Activated CD4-positive, alpha-beta memory T cell treated with anti-CD3 and anti-CD28 coated beads for 36 hours (primary cell): Measurements from ENCODE around the gene DLG1. TPM values are rescaled to one million over a fixed set of nuclear protein-coding genes. Genes with fewer than 3 reads are reported as not detected.

Source experiments
- CTCF ChIA-PET: fragments of 350-600 bp; sonication (Branson Sonifier 250); formaldehyde crosslinking; loops from one replicate; lab custom pipeline; 2021; ENCODE audit warnings: antibody characterized with exemption, inconsistent platforms; lab: Charles Lee
- POLR2A ChIA-PET: fragments of 350-600 bp; sonication (Branson Sonifier 250); formaldehyde crosslinking; loops from one replicate; lab custom pipeline; 2021; ENCODE audit warnings: antibody characterized with exemption; lab: Charles Lee
- DNase-seq: peaks from one replicate; pipeline ENCODE4 v3.0.0-alpha.2; 2020
- H3K27ac Mint-ChIP-seq: one replicate; pipeline ENCODE4 v1.8.0; 2021; ENCODE audit warnings: mixed read lengths
- H3K27me3 Mint-ChIP-seq: one replicate; pipeline ENCODE4 v1.8.0; 2021; ENCODE audit warnings: mixed read lengths
- H3K36me3 Mint-ChIP-seq: one replicate; pipeline ENCODE4 v1.8.0; 2021; ENCODE audit warnings: mixed read lengths
- H3K4me1 Mint-ChIP-seq: one replicate; pipeline ENCODE4 v1.8.0; 2021; ENCODE audit warnings: low read depth, mixed read lengths
- H3K4me3 Mint-ChIP-seq: one replicate; pipeline ENCODE4 v1.8.0; 2021; ENCODE audit warnings: mild to moderate bottlenecking, mixed read lengths
- H3K9me3 Mint-ChIP-seq: one replicate; pipeline ENCODE4 v1.8.0; 2021; ENCODE audit warnings: mixed read lengths
- intact Hi-C: fragments of 100-400 bp; cut with micrococcal nuclease; formaldehyde crosslinking; loops from one replicate; pipeline ENCODE4 v1.15.1; 2023
- total RNA-seq, 2 experiments: library from RNA; stranded (reverse); gene quantifications; one replicate each; pipeline ENCODE4 v1.2.3, GENCODE V29; 2021

DLG1 gene
- total RNA-seq, 2 experiments from 2014 or later: 52.6 to 53.3 TPM

DNA sequence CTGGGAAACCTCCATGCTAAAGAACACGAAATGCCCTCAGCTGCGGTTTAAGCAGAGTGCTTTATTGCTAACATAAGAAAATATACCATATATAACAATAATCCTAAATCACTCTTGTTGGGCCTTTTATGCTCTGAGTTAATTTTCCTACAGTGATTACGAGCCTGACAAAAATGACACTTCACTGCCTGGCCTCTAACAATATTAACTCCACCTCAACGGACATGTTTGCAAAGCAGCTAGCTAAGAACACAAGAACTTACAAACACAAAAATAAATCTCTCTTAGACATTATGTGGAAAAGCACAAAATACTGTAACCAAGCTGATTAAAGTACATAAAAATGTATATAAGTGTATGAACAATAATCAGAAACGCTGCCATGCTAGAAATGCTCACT, 40.7 kb downstream of the DLG1 start:
- no peaks in the 10 kb centered on the region for H3K9me3 Mint-ChIP-seq
- CTCF ChIA-PET: interaction anchor here (0.7 to 4.1 kb wide), 37 partner anchors 9 to 548 kb away, joined by 3 to 57 read pairs (median 6); partner anchors contain the start of gene DLG1
- intact Hi-C loops: loop anchor here (2.0 to 5.0 kb wide), 2 partner anchors 40 to 197 kb away; partner anchors contain the start of gene DLG1
- H3K27me3 Mint-ChIP-seq: no peaks in the 10 kb centered on the region
- peaks cover 49% of the 10 kb centered on the region for H3K4me1 Mint-ChIP-seq
- no peak overlapping the region for H3K27ac Mint-ChIP-seq
- H3K4me3 Mint-ChIP-seq: no peak overlapping the region
- POLR2A ChIA-PET: no interaction called here
- no peaks in the 10 kb centered on the region for H3K36me3 Mint-ChIP-seq
- DNase-seq: no peak

DNA sequence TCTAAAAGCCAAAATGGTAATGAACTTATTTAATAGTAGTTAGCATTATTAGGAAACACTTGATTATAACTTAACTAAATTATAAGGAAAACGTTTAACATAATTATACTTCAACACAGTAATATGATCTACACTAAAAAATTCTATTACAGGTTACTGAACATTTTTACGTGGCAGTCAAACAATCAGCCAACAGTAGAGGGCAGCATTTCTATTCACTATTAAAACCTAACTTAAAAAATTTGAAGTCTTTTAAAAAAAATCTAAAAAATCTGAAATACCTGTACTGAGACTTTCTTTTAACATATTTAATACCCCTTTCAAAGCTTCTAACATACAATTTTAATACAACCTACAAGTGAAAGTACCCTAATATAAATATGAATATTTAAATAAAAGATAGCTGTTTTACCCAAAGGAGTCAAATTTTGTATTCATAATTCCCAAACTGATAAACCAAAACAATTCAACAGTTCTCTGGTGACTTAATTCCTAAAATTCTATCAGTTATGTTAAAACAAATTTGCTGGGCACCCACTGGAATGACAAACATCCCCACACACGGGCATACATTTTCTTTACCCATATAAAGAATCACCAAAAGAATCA, 41.5 kb downstream of the DLG1 start:
- POLR2A ChIA-PET: interaction anchor here (0.7 kb wide), 1 partner anchor 47 kb away, joined by 3 read pairs; no protein-coding TSS in a partner anchor
- H3K4me1 Mint-ChIP-seq: peaks cover 52% of the 10 kb centered on the region

DNA sequence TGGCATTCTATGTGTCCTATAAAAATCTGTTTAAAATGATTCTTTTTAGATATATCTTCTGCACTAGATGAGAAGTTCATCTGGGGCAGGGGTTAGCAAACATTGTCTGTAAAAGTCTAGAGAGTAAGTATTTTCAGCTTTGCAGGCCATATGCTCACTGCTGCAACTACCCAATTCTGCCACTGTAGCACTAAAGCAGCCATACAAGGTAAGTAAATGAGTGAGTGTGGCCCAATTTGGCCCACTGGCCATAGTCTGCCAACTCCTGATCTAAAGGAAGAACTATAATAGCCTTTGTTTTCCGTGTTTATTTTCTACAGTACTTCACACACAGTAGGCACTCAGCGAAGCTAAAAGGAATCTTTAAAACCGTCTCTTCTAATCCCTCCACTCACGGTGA, 42.3 kb downstream of the DLG1 start:
- H3K4me1 Mint-ChIP-seq: peaks cover 56% of the 10 kb centered on the region
- H3K9me3 Mint-ChIP-seq: no peaks in the 10 kb centered on the region
- POLR2A ChIA-PET: no interaction called here
- peaks cover 9% of the 10 kb centered on the region for H3K36me3 Mint-ChIP-seq
- intact Hi-C loops: loop anchor here (1.0 to 5.0 kb wide), 3 partner anchors 41 to 246 kb away; partner anchors contain the start of gene DLG1
- CTCF ChIA-PET: interaction anchor here (0.6 to 4.1 kb wide), 36 partner anchors 10 to 343 kb away, joined by 3 to 57 read pairs (median 6); no protein-coding TSS in a partner anchor
- H3K27me3 Mint-ChIP-seq: no peaks in the 10 kb centered on the region
- no peak for DNase-seq
- no peak overlapping the region for H3K4me3 Mint-ChIP-seq
- H3K27ac Mint-ChIP-seq: no peak overlapping the region

More for the DNA sequence above, 41.5 kb downstream of the DLG1 start:
- no peaks in the 10 kb centered on the region for H3K27me3 Mint-ChIP-seq
- no peaks in the 10 kb centered on the region for H3K9me3 Mint-ChIP-seq
- no peak overlapping the region for H3K27ac Mint-ChIP-seq
- peak; percentile 21 for DNase-seq
- intact Hi-C loops: loop anchor here (1.0 to 5.0 kb wide), 3 partner anchors 40 to 245 kb away; partner anchors contain the start of gene DLG1
- peaks cover 3% of the 10 kb centered on the region for H3K36me3 Mint-ChIP-seq
- CTCF ChIA-PET: interaction anchor here (0.7 to 4.1 kb wide), 45 partner anchors 10 to 296 kb away, joined by 3 to 57 read pairs (median 5); partner anchors contain the start of gene DLG1
- no peak overlapping the region for H3K4me3 Mint-ChIP-seq

DNA sequence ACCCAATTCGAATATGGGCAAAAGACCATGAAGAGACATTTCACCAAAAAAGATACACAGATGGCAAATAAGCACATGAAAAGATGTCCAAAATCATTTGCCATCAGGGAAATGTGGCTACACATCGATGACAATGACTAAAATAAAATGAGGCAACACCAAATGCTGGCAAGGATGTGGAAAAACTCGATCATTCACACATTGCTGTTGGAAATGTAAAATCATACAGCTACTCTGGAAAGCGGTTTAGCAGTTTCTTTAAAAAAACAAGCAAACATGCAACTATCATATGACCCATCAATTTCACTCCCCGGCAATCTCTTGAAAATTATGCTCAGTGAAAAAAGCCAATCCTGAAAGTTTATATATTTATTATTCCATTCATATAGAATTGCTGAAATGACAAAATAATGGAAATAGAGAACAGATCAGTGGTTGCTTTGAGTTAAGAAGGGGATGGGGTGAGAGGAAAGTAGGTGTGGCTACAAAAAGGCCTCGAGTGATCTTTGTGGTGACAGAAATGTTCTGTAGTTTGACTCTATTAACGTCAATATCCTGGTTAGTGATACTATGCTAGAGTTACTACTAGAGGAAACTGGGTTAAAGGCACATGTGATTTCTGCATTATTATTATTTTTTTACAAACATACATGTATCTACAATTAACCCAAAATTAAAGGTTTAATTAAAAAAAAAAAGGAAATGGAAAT, 45.0 kb downstream of the DLG1 start:
- peak overlapping the region; percentile 31 for H3K27ac Mint-ChIP-seq
- ChIA-PET POLR2A (no interaction called here), CTCF (no interaction called here)
- H3K9me3 Mint-ChIP-seq: peaks cover 17% of the 10 kb centered on the region
- H3K4me1 Mint-ChIP-seq: peaks cover 42% of the 10 kb centered on the region
- no peaks in the 10 kb centered on the region for H3K27me3 Mint-ChIP-seq
- intact Hi-C loops: no loop called here
- no peak overlapping the region for H3K4me3 Mint-ChIP-seq
- no peak for DNase-seq
- H3K36me3 Mint-ChIP-seq: peaks cover 29% of the 10 kb centered on the region

DNA sequence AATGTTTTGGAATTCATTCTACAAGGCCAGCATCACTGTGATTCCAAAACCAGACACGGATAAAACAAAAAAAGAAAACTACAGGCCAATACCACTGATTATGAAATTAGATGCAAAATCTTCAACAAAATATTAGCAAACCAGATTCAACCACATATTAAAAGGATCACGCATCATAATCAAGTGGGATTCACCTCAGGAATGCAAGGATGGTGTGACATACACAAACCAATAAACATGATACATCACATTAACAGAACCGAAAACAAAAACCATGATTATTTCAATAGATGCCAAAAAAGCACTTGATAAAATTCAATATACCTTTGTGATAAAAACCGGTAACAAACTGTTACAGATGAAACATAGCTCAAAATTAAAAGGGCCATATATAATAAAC, 48.9 kb downstream of the DLG1 start:
- H3K36me3 Mint-ChIP-seq: peaks cover 59% of the 10 kb centered on the region
- no peak overlapping the region for H3K27ac Mint-ChIP-seq
- no peak for DNase-seq
- intact Hi-C loops: no loop called here
- ChIA-PET CTCF (no interaction called here), POLR2A (no interaction called here)
- peaks cover 28% of the 10 kb centered on the region for H3K4me1 Mint-ChIP-seq
- no peaks in the 10 kb centered on the region for H3K27me3 Mint-ChIP-seq
- H3K4me3 Mint-ChIP-seq: no peak overlapping the region
- peaks cover 40% of the 10 kb centered on the region for H3K9me3 Mint-ChIP-seq

DNA sequence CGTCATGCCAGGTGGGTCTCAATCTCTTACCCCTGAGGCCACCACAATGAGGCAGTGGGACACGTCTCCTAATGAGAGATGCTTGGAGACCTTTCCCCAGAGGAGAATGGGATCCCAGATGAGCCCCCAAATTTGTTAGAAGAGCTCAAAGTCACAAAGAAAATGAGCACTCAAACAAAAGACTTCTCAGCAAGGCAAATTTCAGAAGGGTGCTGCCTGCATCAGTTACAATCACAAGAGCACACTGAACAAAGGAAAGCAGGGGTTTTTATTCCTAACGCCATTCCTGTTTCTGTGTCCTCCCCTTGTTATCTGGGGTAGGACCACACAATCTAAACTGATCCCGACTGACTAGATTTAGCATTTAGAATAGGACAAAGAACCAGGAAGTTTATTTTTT, 50.1 kb downstream of the DLG1 start:
- ChIA-PET CTCF (no interaction called here), POLR2A (no interaction called here)
- peaks cover 71% of the 10 kb centered on the region for H3K36me3 Mint-ChIP-seq
- DNase-seq: no peak
- intact Hi-C loops: no loop called here
- no peak overlapping the region for H3K27ac Mint-ChIP-seq
- no peak overlapping the region for H3K4me3 Mint-ChIP-seq
- peaks cover 17% of the 10 kb centered on the region for H3K4me1 Mint-ChIP-seq
- H3K27me3 Mint-ChIP-seq: no peaks in the 10 kb centered on the region
- H3K9me3 Mint-ChIP-seq: peaks cover 52% of the 10 kb centered on the region

DNA sequence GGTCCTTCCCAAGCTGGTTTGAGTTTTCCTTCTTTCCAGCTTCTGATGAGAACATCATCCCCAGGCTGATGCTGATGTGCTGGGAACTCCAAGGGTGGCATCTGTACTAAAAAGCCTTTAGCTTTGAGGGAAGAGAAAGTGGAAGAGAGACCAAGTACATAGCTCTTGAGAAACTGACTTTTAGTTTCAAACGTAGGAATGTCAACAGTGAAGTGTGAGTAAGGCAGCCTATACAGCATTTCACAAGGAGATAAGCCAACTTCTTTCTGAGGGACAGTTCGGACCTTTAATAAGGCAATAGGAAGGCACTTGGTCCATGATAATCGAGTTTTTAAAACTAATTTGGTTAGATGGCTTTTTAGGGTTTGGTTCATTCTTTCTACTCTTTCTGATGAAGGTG, 53.7 kb downstream of the DLG1 start:
- DNase-seq: no peak
- H3K36me3 Mint-ChIP-seq: peaks cover 71% of the 10 kb centered on the region
- H3K4me3 Mint-ChIP-seq: no peak overlapping the region
- intact Hi-C loops: no loop called here
- ChIA-PET CTCF (interaction anchor here (1.2 to 1.7 kb wide), 2 partner anchors 12 to 20 kb away, joined by 3 to 9 read pairs; no protein-coding TSS in a partner anchor), POLR2A (no interaction called here)
- no peaks in the 10 kb centered on the region for H3K27me3 Mint-ChIP-seq
- peaks cover 67% of the 10 kb centered on the region for H3K9me3 Mint-ChIP-seq
- peaks cover 14% of the 10 kb centered on the region for H3K4me1 Mint-ChIP-seq
- no peak overlapping the region for H3K27ac Mint-ChIP-seq

DNA sequence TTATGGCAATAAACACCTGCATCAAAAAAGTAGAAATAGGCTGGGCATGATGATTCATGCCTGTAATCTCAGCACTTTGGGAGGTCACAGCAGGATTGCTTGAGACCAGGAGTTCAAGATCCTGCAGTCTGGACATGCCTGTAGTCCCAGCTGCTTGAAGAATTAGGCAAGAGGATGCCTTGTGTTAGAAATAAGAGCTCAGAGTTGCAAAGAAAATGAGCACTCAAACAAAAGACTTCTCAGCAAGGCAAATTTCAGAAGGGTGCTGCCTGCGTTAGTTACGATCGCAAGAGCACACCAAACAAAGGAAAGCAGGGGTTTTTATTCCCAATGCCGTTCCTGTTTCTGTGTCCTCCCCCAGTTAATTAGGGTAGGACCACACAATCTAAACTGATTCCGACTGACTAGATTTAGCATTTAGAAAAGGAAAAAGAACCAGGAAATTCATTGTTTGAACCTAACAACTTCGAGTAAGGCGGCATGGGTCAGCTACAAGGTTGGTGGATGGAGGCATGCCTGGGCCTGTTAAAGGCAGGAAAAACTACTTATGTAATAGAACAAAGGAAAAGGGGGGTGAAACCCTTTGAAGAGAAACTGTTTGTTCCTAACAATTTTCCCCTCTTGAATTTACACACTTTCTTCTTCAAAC, 55.5 kb downstream of the DLG1 start:
- H3K4me1 Mint-ChIP-seq: peaks cover 30% of the 10 kb centered on the region
- peaks cover 54% of the 10 kb centered on the region for H3K36me3 Mint-ChIP-seq
- no peak overlapping the region for H3K27ac Mint-ChIP-seq
- CTCF ChIA-PET: interaction anchor here (0.6 kb wide), 1 partner anchor 16 kb away, joined by 5 read pairs; no protein-coding TSS in a partner anchor
- intact Hi-C loops: no loop called here
- POLR2A ChIA-PET: no interaction called here
- peaks cover 48% of the 10 kb centered on the region for H3K9me3 Mint-ChIP-seq
- H3K27me3 Mint-ChIP-seq: no peaks in the 10 kb centered on the region
- DNase-seq: no peak
- H3K4me3 Mint-ChIP-seq: no peak overlapping the region

DNA sequence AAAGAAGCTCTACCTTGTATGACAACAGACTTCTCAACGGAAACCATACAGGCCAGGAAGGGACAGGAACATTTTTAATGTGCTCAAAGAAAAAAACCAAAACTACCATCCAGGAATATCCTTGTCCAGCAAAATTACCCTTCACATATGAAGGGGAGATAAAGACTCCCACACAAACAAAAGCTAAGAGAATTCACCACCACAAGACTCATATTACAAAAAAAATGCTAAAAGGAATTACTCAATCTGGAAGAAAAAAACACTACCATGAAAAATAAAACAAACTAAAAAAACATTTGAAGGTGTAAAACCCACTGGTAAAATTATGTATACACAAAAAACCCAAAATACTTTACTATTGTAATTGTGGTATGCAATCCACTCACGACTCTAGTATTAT, 57.2 kb downstream of the DLG1 start:
- DNase-seq: no peak

DNA sequence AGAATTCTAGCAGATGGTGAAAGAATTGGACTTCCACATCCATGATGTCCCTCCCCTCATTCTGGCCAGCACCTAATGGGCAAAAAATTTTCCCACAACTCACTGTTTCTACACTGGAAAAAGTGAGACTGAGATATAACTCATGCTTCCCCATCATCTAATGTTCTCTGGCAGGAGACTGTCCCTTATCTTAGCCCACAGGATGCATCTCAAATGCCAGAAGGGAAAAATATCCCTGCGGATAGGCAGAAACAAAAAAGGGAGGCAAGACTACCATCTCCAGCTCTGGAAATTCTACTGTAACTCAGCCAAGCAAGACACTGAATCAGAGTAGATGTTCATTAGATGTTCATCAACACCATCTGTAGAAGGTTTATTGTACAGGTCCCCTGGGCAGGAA, 58.6 kb downstream of the DLG1 start:
- CTCF ChIA-PET: no interaction called here
- DNase-seq: no peak
- POLR2A ChIA-PET: no interaction called here
- Mint-ChIP-seq H3K4me1 (peaks cover 32% of the 10 kb centered on the region), H3K36me3 (peaks cover 44% of the 10 kb centered on the region), H3K9me3 (peaks cover 39% of the 10 kb centered on the region), H3K27ac (no peak overlapping the region), H3K4me3 (no peak overlapping the region), H3K27me3 (no peaks in the 10 kb centered on the region)
- intact Hi-C loops: no loop called here

More for the DNA sequence above, 57.2 kb downstream of the DLG1 start:
- Mint-ChIP-seq H3K36me3 (peaks cover 46% of the 10 kb centered on the region), H3K27ac (no peak overlapping the region), H3K27me3 (no peaks in the 10 kb centered on the region), H3K4me3 (no peak overlapping the region), H3K9me3 (peaks cover 44% of the 10 kb centered on the region), H3K4me1 (peaks cover 32% of the 10 kb centered on the region)
- ChIA-PET POLR2A (no interaction called here), CTCF (interaction anchor here (0.9 kb wide), 1 partner anchor 269 kb away, joined by 4 read pairs; no protein-coding TSS in a partner anchor)
- intact Hi-C loops: no loop called here

DNA sequence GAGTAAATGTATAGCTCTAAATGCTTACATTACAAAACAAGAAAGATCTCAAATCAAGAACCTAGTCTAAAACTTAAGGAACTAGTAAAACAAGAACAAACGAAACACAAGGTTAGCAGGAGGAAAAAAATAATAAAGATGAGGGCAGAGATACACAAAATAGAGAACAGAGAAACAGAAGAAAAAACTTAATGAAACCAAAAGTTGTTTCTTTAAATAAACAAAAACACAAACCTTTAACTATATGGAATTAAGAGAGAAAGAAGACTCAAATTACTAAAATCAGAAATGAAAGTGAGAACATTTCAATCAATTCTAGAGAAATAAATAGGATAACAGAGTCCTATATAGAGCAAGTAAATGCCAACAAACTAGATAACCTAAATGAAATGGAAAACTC, 59.6 kb downstream of the DLG1 start:
- DNase-seq: no peak
- H3K4me3 Mint-ChIP-seq: no peak overlapping the region
- CTCF ChIA-PET: no interaction called here
- no peak overlapping the region for H3K27ac Mint-ChIP-seq
- no peaks in the 10 kb centered on the region for H3K27me3 Mint-ChIP-seq
- POLR2A ChIA-PET: no interaction called here
- intact Hi-C loops: no loop called here
- peaks cover 32% of the 10 kb centered on the region for H3K4me1 Mint-ChIP-seq
- H3K9me3 Mint-ChIP-seq: peaks cover 29% of the 10 kb centered on the region
- peaks cover 39% of the 10 kb centered on the region for H3K36me3 Mint-ChIP-seq

DNA sequence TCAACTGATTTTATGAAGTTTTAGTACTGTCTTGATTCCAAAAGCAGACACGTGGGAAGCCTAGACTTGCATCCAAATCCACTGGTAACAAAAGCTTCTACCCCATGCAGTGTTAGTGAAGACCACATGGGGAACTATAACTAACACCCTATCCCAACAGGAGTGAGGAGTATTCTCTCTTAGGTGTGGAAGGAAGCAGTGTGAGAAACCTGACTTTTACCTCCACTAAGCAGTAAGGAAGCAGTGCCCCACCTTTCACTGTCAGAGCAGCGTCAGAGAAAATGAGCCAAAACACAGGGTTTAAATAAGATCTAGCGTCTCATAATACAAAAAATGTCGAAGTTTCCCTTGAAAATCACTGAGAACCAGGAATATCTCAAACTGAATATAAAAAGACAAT, 60.5 kb downstream of the DLG1 start:
- H3K4me3 Mint-ChIP-seq: no peak overlapping the region
- intact Hi-C loops: no loop called here
- H3K27ac Mint-ChIP-seq: no peak overlapping the region
- H3K27me3 Mint-ChIP-seq: no peaks in the 10 kb centered on the region
- H3K4me1 Mint-ChIP-seq: peaks cover 32% of the 10 kb centered on the region
- CTCF ChIA-PET: interaction anchor here (2.4 kb wide), 1 partner anchor 14 kb away, joined by 7 read pairs; no protein-coding TSS in a partner anchor
- peaks cover 20% of the 10 kb centered on the region for H3K9me3 Mint-ChIP-seq
- DNase-seq: no peak
- H3K36me3 Mint-ChIP-seq: peaks cover 30% of the 10 kb centered on the region
- POLR2A ChIA-PET: no interaction called here
